Caco-2 (cell line): ENCODE data around the gene MUC2. TPM values are rescaled to one million over a fixed set of nuclear protein-coding genes. Genes with fewer than 3 reads are reported as not detected.

Source experiments
- BruUV-seq: library from RNA; stranded (reverse); fragments of 400-500 nt; replicated peaks from 2 replicates; lab custom pipeline; 2021; lab: Mats Ljungman, UMichigan
- CTCF ChIA-PET: fragments of 300-600 bp; sonication (Branson Sonifier 250); formaldehyde crosslinking; loops from one replicate; lab custom pipeline; 2022; ENCODE audit warnings: antibody characterized with exemption; lab: Charles Lee
- POLR2A ChIA-PET: fragments of 300-600 bp; sonication (Branson Sonifier 250); formaldehyde crosslinking; loops from one replicate; lab custom pipeline; 2022; ENCODE audit warnings: antibody characterized with exemption; lab: Charles Lee
- DNase-seq, 2 experiments: peaks; one replicate each; pipeline versions ENCODE4 v3.0.0 to v3.0.0-alpha.2; 2020 to 2022
- H3K27me3 ChIP-seq: replicated peaks from 2 replicates; pipeline ENCODE4 v1.6.0; 2011; ENCODE audit warnings: low read length; ENCODE audit not compliant: control insufficient read depth, insufficient read depth
- H3K36me3 ChIP-seq: 2 replicates; pipeline ENCODE4 v1.5.1; 2011; ENCODE audit warnings: low read length; ENCODE audit not compliant: control insufficient read depth, insufficient read depth
- H3K4me1 ChIP-seq: fragments of 250-450 bp; sonication (Bioruptor Pico); 2 replicates; pipeline ENCODE4 v1.5.1; 2020; ENCODE audit warnings: mild to moderate bottlenecking
- H3K4me3 ChIP-seq: 2 replicates; pipeline ENCODE4 v1.5.1; 2011; ENCODE audit warnings: low read depth, mild to moderate bottlenecking, control low read depth, low read length
- H3K9me3 ChIP-seq: fragments of 250-450 bp; sonication (Bioruptor Pico); 2 replicates; pipeline ENCODE4 v1.5.1; 2020; ENCODE audit warnings: mild to moderate bottlenecking, moderate library complexity
- H3K27ac Mint-ChIP-seq: one replicate; pipeline ENCODE4 v1.8.0; 2022; ENCODE audit warnings: mixed read lengths; ENCODE audit not compliant: unreplicated experiment
- H3K27me3 Mint-ChIP-seq: one replicate; pipeline ENCODE4 v1.8.0; 2022; ENCODE audit warnings: mixed read lengths; ENCODE audit not compliant: insufficient read depth, unreplicated experiment
- H3K36me3 Mint-ChIP-seq: one replicate; pipeline ENCODE4 v1.8.0; 2022; ENCODE audit warnings: mild to moderate bottlenecking, mixed read lengths; ENCODE audit not compliant: insufficient read depth, unreplicated experiment
- H3K4me1 Mint-ChIP-seq: one replicate; pipeline ENCODE4 v1.8.0; 2022; ENCODE audit warnings: low read depth, mixed read lengths; ENCODE audit not compliant: unreplicated experiment
- H3K4me3 Mint-ChIP-seq: one replicate; pipeline ENCODE4 v1.8.0; 2022; ENCODE audit warnings: mild to moderate bottlenecking, moderate library complexity, mixed read lengths; ENCODE audit not compliant: unreplicated experiment
- H3K9me3 Mint-ChIP-seq: one replicate; pipeline ENCODE4 v1.8.0; 2022; ENCODE audit warnings: mixed read lengths; ENCODE audit not compliant: unreplicated experiment
- CTCF ChIP-seq, 2 experiments: fragments of 200-600 bp in 1 of 2; IDR thresholded peaks; 1 replicate in 1 of 2; 2 replicates in 1 of 2; pipeline versions ENCODE4 v1.5.1 to v1.8.0; 2011 to 2022; ENCODE audit warnings: antibody characterized with exemption in 1 of 2, control low read depth in 1 of 2, inconsistent platforms in 1 of 2, low read depth in 1 of 2, low read length in 1 of 2, mild to moderate bottlenecking in 1 of 2, moderate library complexity in 1 of 2; ENCODE audit not compliant: insufficient read depth in 1 of 2, severe bottlenecking in 1 of 2, unreplicated experiment in 1 of 2
- intact Hi-C: fragments of 100-400 bp; cut with micrococcal nuclease; formaldehyde crosslinking; loops from one replicate; pipeline ENCODE4 v1.10.0; 2022; ENCODE audit not compliant: unreplicated experiment
- total RNA-seq: library from RNA; stranded (reverse); gene quantifications from 2 replicates; pipeline ENCODE4 v1.2.3, GENCODE V29; 2022

Gene MUC2
- total RNA-seq, 1 experiment from 2014 or later: 0.05 TPM

GRCh38 chr11:1034456-1035295, 40.0 kb upstream of the MUC2 start:
- H3K27me3 Mint-ChIP-seq: no peaks in the 10 kb centered on the region

GRCh38 chr11:1035577-1036283, 38.9 kb upstream of the MUC2 start:
- H3K36me3 ChIP-seq: no peaks in the 10 kb centered on the region
- intact Hi-C loops: no loop called here
- H3K4me1 ChIP-seq: no peaks in the 10 kb centered on the region
- BruUV-seq: no TSS peak
- ChIA-PET POLR2A (no interaction called here), CTCF (no interaction called here)
- Mint-ChIP-seq H3K9me3 (no peaks in the 10 kb centered on the region), H3K27me3 (no peaks in the 10 kb centered on the region), H3K4me3 (no peak overlapping the region), H3K36me3 (peaks cover 12% of the 10 kb centered on the region), H3K27ac (no peak overlapping the region), H3K4me1 (no peaks in the 10 kb centered on the region)
- H3K9me3 ChIP-seq: no peaks in the 10 kb centered on the region
- no peak for DNase-seq
- TF ChIP-seq CTCF (IDR thresholded peaks at IDR 0.05; ENCODE audit: insufficient read depth in 1 of 2, low read depth in 1 of 2, low read length in 1 of 2, severe bottlenecking in 1 of 2, unreplicated experiment in 1 of 2): no peak
- no peaks in the 10 kb centered on the region for H3K27me3 ChIP-seq
- H3K4me3 ChIP-seq: no peak overlapping the region

More at GRCh38 chr11:1034456-1035295, 40.0 kb upstream of the MUC2 start:
- H3K4me1 ChIP-seq: no peaks in the 10 kb centered on the region
- TF ChIP-seq CTCF (IDR thresholded peaks at IDR 0.05; ENCODE audit: insufficient read depth in 1 of 2, low read depth in 1 of 2, low read length in 1 of 2, severe bottlenecking in 1 of 2, unreplicated experiment in 1 of 2): no peak
- BruUV-seq: no TSS peak
- H3K27ac Mint-ChIP-seq: no peak overlapping the region
- no peaks in the 10 kb centered on the region for H3K4me1 Mint-ChIP-seq
- no peak overlapping the region for H3K4me3 Mint-ChIP-seq
- H3K36me3 ChIP-seq: no peaks in the 10 kb centered on the region
- no peak overlapping the region for H3K4me3 ChIP-seq
- H3K9me3 ChIP-seq: no peaks in the 10 kb centered on the region
- intact Hi-C loops: no loop called here
- H3K27me3 ChIP-seq: no peaks in the 10 kb centered on the region
- peaks cover 12% of the 10 kb centered on the region for H3K36me3 Mint-ChIP-seq
- ChIA-PET CTCF (no interaction called here), POLR2A (no interaction called here)
- DNase-seq: no peak
- no peaks in the 10 kb centered on the region for H3K9me3 Mint-ChIP-seq

GRCh38 chr11:1036303-1036923, 38.3 kb upstream of the MUC2 start, which contains the start of gene MUC6:
MUC6 (minus strand) TSS chr11:1036718; CDS start chr11:1036655, 63 bp downstream.
- H3K4me3 Mint-ChIP-seq: no peak within 1 kb of the TSS
- Histone ChIP-seq H3K9me3 (no peaks in the 10 kb centered on the region), H3K27me3 (no peaks in the 10 kb centered on the region), H3K4me1 (no peaks in the 10 kb centered on the region), H3K36me3 (no peaks in the 10 kb centered on the region), H3K4me3 (no peak within 1 kb of the TSS)
- TF ChIP-seq CTCF (IDR thresholded peaks at IDR 0.05; ENCODE audit: insufficient read depth in 1 of 2, low read depth in 1 of 2, low read length in 1 of 2, severe bottlenecking in 1 of 2, unreplicated experiment in 1 of 2): no peak
- H3K4me1 Mint-ChIP-seq: no peaks in the 10 kb centered on the region
- POLR2A ChIA-PET: no interaction called here
- CTCF ChIA-PET: no interaction called here
- peaks cover 12% of the 10 kb centered on the region for H3K36me3 Mint-ChIP-seq
- BruUV-seq: no TSS peak
- no peak within 1 kb of the TSS for H3K27ac Mint-ChIP-seq
- DNase-seq: no peak
- intact Hi-C loops: no loop called here
- H3K27me3 Mint-ChIP-seq: no peaks in the 10 kb centered on the region
- H3K9me3 Mint-ChIP-seq: no peaks in the 10 kb centered on the region
